HepG2 (cell line): ENCODE results near the gene ZSCAN2. TPM values are rescaled to one million over a fixed set of nuclear protein-coding genes. Genes with fewer than 3 reads are reported as not detected.

ENCODE experiments used
- ATAD3A ChIP-seq: sonication (generic); formaldehyde crosslinking; IDR thresholded peaks from 2 replicates; pipeline ENCODE4 v1.4.0; 2020; ENCODE audit warnings: missing genetic modification reagents
- BRCA1 ChIP-seq: sonication (generic); formaldehyde crosslinking; IDR thresholded peaks from 2 replicates; pipeline ENCODE4 v1.4.0; 2020; ENCODE audit warnings: missing genetic modification reagents
- CAMTA2 ChIP-seq: sonication (generic); formaldehyde crosslinking; IDR thresholded peaks from 2 replicates; pipeline ENCODE4 v1.4.0; 2020; ENCODE audit warnings: mild to moderate bottlenecking, missing genetic modification reagents, borderline replicate concordance
- CEBPG ChIP-seq: IDR thresholded peaks from 2 replicates; pipeline ENCODE4 v1.6.1; 2016
- CENPBD1 ChIP-seq: sonication (generic); formaldehyde crosslinking; IDR thresholded peaks from 2 replicates; pipeline ENCODE4 v1.8.0; 2022; ENCODE audit warnings: missing genetic modification reagents, low read depth, mild to moderate bottlenecking, borderline replicate concordance
- GABPB1 ChIP-seq: IDR thresholded peaks from 2 replicates; pipeline ENCODE4 v1.6.1; 2016; ENCODE audit warnings: mild to moderate bottlenecking, missing genetic modification reagents, moderate library complexity, missing compliant biosample characterization
- JUNB ChIP-seq: sonication (generic); formaldehyde crosslinking; IDR thresholded peaks from 2 replicates; pipeline ENCODE4 v1.8.0; 2022; ENCODE audit warnings: missing genetic modification reagents, mild to moderate bottlenecking, borderline replicate concordance
- MXI1 ChIP-seq: IDR thresholded peaks from 3 replicates; pipeline ENCODE4 v1.6.1; 2012; ENCODE audit warnings: low read depth, low read length, inconsistent platforms, borderline replicate concordance
- NCOA2 ChIP-seq: sonication (generic); formaldehyde crosslinking; IDR thresholded peaks from 2 replicates; pipeline ENCODE4 v1.8.0; 2022; ENCODE audit warnings: inconsistent platforms
- PPARG ChIP-seq: conservative IDR thresholded peaks from 2 replicates; pipeline ENCODE4 v1.6.1; 2016; ENCODE audit warnings: missing biosample characterization, missing genetic modification reagents
- RAD21 ChIP-seq: fragments of 450-650 bp; formaldehyde crosslinking; IDR thresholded peaks from 2 replicates; pipeline ENCODE4 v1.5.0; 2020; ENCODE audit warnings: mild to moderate bottlenecking
- RBFOX2 ChIP-seq: fragments of 200-400 bp; formaldehyde crosslinking; IDR thresholded peaks from 2 replicates; pipeline ENCODE4 v1.6.1; 2017; ENCODE audit warnings: low read depth, mild to moderate bottlenecking, low read length
- RORA ChIP-seq: sonication (generic); formaldehyde crosslinking; IDR thresholded peaks from 2 replicates; pipeline ENCODE4 v1.5.0; 2020; ENCODE audit warnings: mild to moderate bottlenecking, missing genetic modification reagents, moderate library complexity
- SP2 ChIP-seq: sonication (generic); formaldehyde crosslinking; IDR thresholded peaks from 2 replicates; pipeline ENCODE4 v1.5.1; 2020; ENCODE audit warnings: mild to moderate bottlenecking, missing genetic modification reagents
- SRF ChIP-seq: IDR thresholded peaks from 2 replicates; pipeline ENCODE4 v1.6.1; 2011; ENCODE audit warnings: mild to moderate bottlenecking, low read depth, low read length, moderate library complexity
- ZFP82 ChIP-seq: sonication (generic); formaldehyde crosslinking; IDR thresholded peaks from 2 replicates; pipeline ENCODE4 v1.5.1; 2020; ENCODE audit warnings: mild to moderate bottlenecking, missing genetic modification reagents, borderline replicate concordance
- ZNF574 ChIP-seq: sonication (generic); formaldehyde crosslinking; IDR thresholded peaks from 2 replicates; pipeline ENCODE4 v1.4.0; 2020; ENCODE audit warnings: missing genetic modification reagents
- ZNF605 ChIP-seq: sonication (generic); formaldehyde crosslinking; IDR thresholded peaks from 2 replicates; pipeline ENCODE4 v1.8.0; 2022; ENCODE audit warnings: mild to moderate bottlenecking, missing genetic modification reagents
- ZNF780A ChIP-seq: sonication (generic); formaldehyde crosslinking; IDR thresholded peaks from 2 replicates; pipeline ENCODE4 v1.8.0; 2022; ENCODE audit warnings: mild to moderate bottlenecking, missing genetic modification reagents, moderate library complexity
- ZSCAN29 ChIP-seq: sonication (generic); formaldehyde crosslinking; conservative IDR thresholded peaks from 2 replicates; pipeline ENCODE4 v1.4.0; 2020; ENCODE audit warnings: mild to moderate bottlenecking, missing genetic modification reagents
- polyA plus RNA-seq, 8 experiments: library from polyadenylated mRNA; depleted of rRNA in 3 of 8; stranded (reverse) in 7 of 8; unstranded in 1 of 8; fragments of >200 nt; fragmentation: Illumina TruSeq in 4 of 8; extraction: Trizol in 4 of 8; gene quantifications; 2 replicates each; pipeline versions ENCODE4 v1.2.1 to v1.2.3, GENCODE V29; 2011 to 2016; ENCODE audit warnings: low read depth in 4 of 8, missing spikeins in 1 of 8, mixed read lengths in 1 of 8; ENCODE audit not compliant: insufficient read depth in 1 of 8
- total RNA-seq, 5 experiments: library from RNA; depleted of rRNA; stranded (reverse); fragments of >200 nt; fragmentation: Illumina TruSeq; extraction: Trizol; gene quantifications; 2 replicates each; pipeline ENCODE4 v1.2.3, GENCODE V29; 2016; ENCODE audit warnings: low read depth in 1 of 5
- TF ChIP-seq, protein P1 (sequence below): sonication (generic); formaldehyde crosslinking; conservative IDR thresholded peaks from 2 replicates; pipeline ENCODE4 v1.4.0; 2020; ENCODE audit warnings: missing genetic modification reagents
- TF ChIP-seq, protein P2 (sequence below): sonication (generic); formaldehyde crosslinking; IDR thresholded peaks from 2 replicates; pipeline ENCODE4 v1.4.0; 2020; ENCODE audit warnings: missing genetic modification reagents, borderline replicate concordance

Gene ZSCAN2
- total and polyA plus RNA-seq, 2 of the 13 experiments (the other 11 are each of a cell fraction or from before 2014, with no cell fraction given), result 11.4 to 21.5 TPM

GRCh38 chr15:84633311-84634227 is 32.8 kb downstream of the ZSCAN2 start (continued):
- TF ChIP-seq ZNF605 (CRISPR knock-in tag) (0 out of 2 replicates have a peak, but pooled peaks have one; percentile 25), ZFP82 (CRISPR knock-in tag) (no peak), CEBPG (no peak), RAD21 (CRISPR knock-in tag) (peak; percentile 40; the same call in 1 of the 2 replicates), SP2 (no peak), ATAD3A (CRISPR knock-in tag) (no peak), ZNF780A (CRISPR knock-in tag) (peak; percentile 89), JUNB (no peak), PPARG (CRISPR knock-in tag) (no peak), NCOA2 (no peak), SRF (no peak), BRCA1 (CRISPR knock-in tag) (no peak), CENPBD1 (no peak), RBFOX2 (peak; percentile 77), ZNF574 (CRISPR knock-in tag) (peak; percentile 69), RORA (CRISPR knock-in tag) (no peak), GABPB1 (CRISPR knock-in tag) (peak; percentile 72; the same call in 1 of the 2 replicates), CAMTA2 (CRISPR knock-in tag) (no peak), MXI1 (no peak; the same call in 2 of the 3 replicates), ZSCAN29 (CRISPR knock-in tag) (peak; percentile 67; the same call in 1 of the 2 replicates)
- TF ChIP-seq, protein P1, sequence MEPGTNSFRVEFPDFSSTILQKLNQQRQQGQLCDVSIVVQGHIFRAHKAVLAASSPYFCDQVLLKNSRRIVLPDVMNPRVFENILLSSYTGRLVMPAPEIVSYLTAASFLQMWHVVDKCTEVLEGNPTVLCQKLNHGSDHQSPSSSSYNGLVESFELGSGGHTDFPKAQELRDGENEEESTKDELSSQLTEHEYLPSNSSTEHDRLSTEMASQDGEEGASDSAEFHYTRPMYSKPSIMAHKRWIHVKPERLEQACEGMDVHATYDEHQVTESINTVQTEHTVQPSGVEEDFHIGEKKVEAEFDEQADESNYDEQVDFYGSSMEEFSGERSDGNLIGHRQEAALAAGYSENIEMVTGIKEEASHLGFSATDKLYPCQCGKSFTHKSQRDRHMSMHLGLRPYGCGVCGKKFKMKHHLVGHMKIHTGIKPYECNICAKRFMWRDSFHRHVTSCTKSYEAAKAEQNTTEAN, result no peak
- TF ChIP-seq, protein P2, sequence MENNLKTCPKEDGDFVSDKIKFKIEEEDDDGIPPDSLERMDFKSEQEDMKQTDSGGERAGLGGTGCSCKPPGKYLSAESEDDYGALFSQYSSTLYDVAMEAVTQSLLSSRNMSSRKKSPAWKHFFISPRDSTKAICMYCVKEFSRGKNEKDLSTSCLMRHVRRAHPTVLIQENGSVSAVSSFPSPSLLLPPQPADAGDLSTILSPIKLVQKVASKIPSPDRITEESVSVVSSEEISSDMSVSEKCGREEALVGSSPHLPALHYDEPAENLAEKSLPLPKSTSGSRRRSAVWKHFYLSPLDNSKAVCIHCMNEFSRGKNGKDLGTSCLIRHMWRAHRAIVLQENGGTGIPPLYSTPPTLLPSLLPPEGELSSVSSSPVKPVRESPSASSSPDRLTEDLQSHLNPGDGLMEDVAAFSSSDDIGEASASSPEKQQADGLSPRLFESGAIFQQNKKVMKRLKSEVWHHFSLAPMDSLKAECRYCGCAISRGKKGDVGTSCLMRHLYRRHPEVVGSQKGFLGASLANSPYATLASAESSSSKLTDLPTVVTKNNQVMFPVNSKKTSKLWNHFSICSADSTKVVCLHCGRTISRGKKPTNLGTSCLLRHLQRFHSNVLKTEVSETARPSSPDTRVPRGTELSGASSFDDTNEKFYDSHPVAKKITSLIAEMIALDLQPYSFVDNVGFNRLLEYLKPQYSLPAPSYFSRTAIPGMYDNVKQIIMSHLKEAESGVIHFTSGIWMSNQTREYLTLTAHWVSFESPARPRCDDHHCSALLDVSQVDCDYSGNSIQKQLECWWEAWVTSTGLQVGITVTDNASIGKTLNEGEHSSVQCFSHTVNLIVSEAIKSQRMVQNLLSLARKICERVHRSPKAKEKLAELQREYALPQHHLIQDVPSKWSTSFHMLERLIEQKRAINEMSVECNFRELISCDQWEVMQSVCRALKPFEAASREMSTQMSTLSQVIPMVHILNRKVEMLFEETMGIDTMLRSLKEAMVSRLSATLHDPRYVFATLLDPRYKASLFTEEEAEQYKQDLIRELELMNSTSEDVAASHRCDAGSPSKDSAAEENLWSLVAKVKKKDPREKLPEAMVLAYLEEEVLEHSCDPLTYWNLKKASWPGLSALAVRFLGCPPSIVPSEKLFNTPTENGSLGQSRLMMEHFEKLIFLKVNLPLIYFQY (CRISPR knock-in tag), result no peak
